CD14-positive monocyte (primary cell): ENCODE measurements around the gene C10orf143. TPM values are rescaled to one million over a fixed set of nuclear protein-coding genes. Genes with fewer than 3 reads are reported as not detected.

Experiments
- DNase-seq, 3 donors: peaks; one replicate each; pipeline ENCODE4 v3.0.0-alpha.2; 2011 to 2022
- H2AFZ ChIP-seq: 2 replicates; pipeline ENCODE4 v1.6.0; 2012; ENCODE audit warnings: mild to moderate bottlenecking, low read depth, low read length, inconsistent platforms; ENCODE audit not compliant: insufficient read depth, poor library complexity, severe bottlenecking
- H3K27ac ChIP-seq, 2 donors: 1 replicate in 1 of 2; 2 replicates in 1 of 2; pipeline ENCODE4 v1.5.1; 2012 to 2013; ENCODE audit warnings: low read length in 2 of 2, control low read depth in 1 of 2, inconsistent platforms in 1 of 2, low read depth in 1 of 2, mild to moderate bottlenecking in 1 of 2
- H3K27me3 ChIP-seq, 2 donors: one replicate each; pipeline versions ENCODE4 v1.6.0 to v1.6.1; 2011 to 2013; ENCODE audit warnings: low read length in 2 of 2; ENCODE audit not compliant: control insufficient read depth in 2 of 2, insufficient read depth in 2 of 2
- H3K36me3 ChIP-seq, 2 donors: replicated peaks in 1 of 2; 1 replicate in 1 of 2; 2 replicates in 1 of 2; pipeline versions ENCODE4 v1.5.1 to v1.6.1; 2012 to 2013; ENCODE audit warnings: low read length in 2 of 2, control low read depth in 1 of 2, inconsistent platforms in 1 of 2, mild to moderate bottlenecking in 1 of 2; ENCODE audit not compliant: insufficient read depth in 2 of 2, control insufficient read depth in 1 of 2
- H3K4me1 ChIP-seq, 2 donors: 1 replicate in 1 of 2; 2 replicates in 1 of 2; pipeline versions ENCODE4 v1.5.1 to v1.6.1; 2012 to 2013; ENCODE audit warnings: low read length in 2 of 2, control low read depth in 1 of 2, inconsistent platforms in 1 of 2, mild to moderate bottlenecking in 1 of 2, moderate library complexity in 1 of 2; ENCODE audit not compliant: insufficient read depth in 2 of 2, control insufficient read depth in 1 of 2
- H3K4me2 ChIP-seq: replicated peaks from 2 replicates; pipeline ENCODE3; 2012; ENCODE audit warnings: low read length, moderate library complexity, mild to moderate bottlenecking; ENCODE audit not compliant: poor library complexity, severe bottlenecking; ENCODE audit errors: extremely low read depth
- H3K4me3 ChIP-seq, 3 experiments: fragments of 200-600 bp in 1 of 3; sonication (generic) in 1 of 3; replicated peaks in 1 of 3; 1 replicate in 2 of 3; 2 replicates in 1 of 3; pipeline ENCODE4 v1.5.1; 2011 to 2013; ENCODE audit warnings: low read length in 3 of 3, mild to moderate bottlenecking in 3 of 3, control low read depth in 2 of 3, low read depth in 2 of 3, inconsistent platforms in 1 of 3, moderate library complexity in 1 of 3
- H3K79me2 ChIP-seq: 2 replicates; pipeline ENCODE4 v1.6.0; 2012; ENCODE audit warnings: mild to moderate bottlenecking, control low read depth, inconsistent platforms, low read length, moderate library complexity; ENCODE audit not compliant: insufficient read depth
- H3K9ac ChIP-seq: 2 replicates; pipeline ENCODE4 v1.6.0; 2017; ENCODE audit warnings: low read length, mild to moderate bottlenecking; ENCODE audit not compliant: insufficient read depth, poor library complexity, severe bottlenecking
- H3K9me3 ChIP-seq, 2 donors: replicated peaks in 1 of 2; 1 replicate in 1 of 2; 2 replicates in 1 of 2; pipeline versions ENCODE4 v1.5.1 to v1.6.1; 2012 to 2013; ENCODE audit warnings: low read length in 2 of 2, control low read depth in 1 of 2; ENCODE audit not compliant: control insufficient read depth in 1 of 2, insufficient read depth in 1 of 2
- H4K20me1 ChIP-seq: 2 replicates; pipeline ENCODE4 v1.6.0; 2012; ENCODE audit warnings: mild to moderate bottlenecking, low read length, control low read depth, moderate library complexity; ENCODE audit not compliant: insufficient read depth
- H3K27ac Mint-ChIP-seq, 7 donors: one replicate each; pipeline ENCODE4 v1.8.0; 2020; ENCODE audit warnings: mild to moderate bottlenecking in 7 of 7, mixed read lengths in 7 of 7, moderate library complexity in 6 of 7, inconsistent platforms in 2 of 7
- H3K27me3 Mint-ChIP-seq, 3 donors: one replicate each; pipeline ENCODE4 v1.8.0; 2021 to 2022; ENCODE audit warnings: low read depth in 3 of 3, mild to moderate bottlenecking in 3 of 3, mixed read lengths in 3 of 3, moderate library complexity in 3 of 3, inconsistent platforms in 1 of 3
- H3K36me3 Mint-ChIP-seq, 2 donors: one replicate each; pipeline ENCODE4 v1.8.0; 2020; ENCODE audit warnings: mixed read lengths in 2 of 2, inconsistent platforms in 1 of 2, mild to moderate bottlenecking in 1 of 2
- H3K4me1 Mint-ChIP-seq: one replicate; pipeline ENCODE4 v1.8.0; 2020; ENCODE audit warnings: mild to moderate bottlenecking, mixed read lengths
- H3K4me3 Mint-ChIP-seq, 2 donors: one replicate each; pipeline ENCODE4 v1.8.0; 2020; ENCODE audit warnings: mild to moderate bottlenecking in 2 of 2, mixed read lengths in 2 of 2, moderate library complexity in 1 of 2
- H3K9me3 Mint-ChIP-seq, 7 donors: one replicate each; pipeline ENCODE4 v1.8.0; 2020 to 2022; ENCODE audit warnings: mixed read lengths in 7 of 7, mild to moderate bottlenecking in 6 of 7, moderate library complexity in 6 of 7, inconsistent platforms in 2 of 7
- CTCF ChIP-seq: fragments of 200-600 bp; IDR thresholded peaks from one replicate; pipeline ENCODE4 v1.8.0; 2022; ENCODE audit warnings: antibody characterized with exemption, mild to moderate bottlenecking
- WGBS: methylation state at CpG from one replicate; pipeline ENCODE4 v1.1.5; 2013; ENCODE audit warnings: missing lambda C conversion rate; ENCODE audit not compliant: insufficient coverage; 5-methylcytosine and 5-hydroxymethylcytosine counted together
- intact Hi-C, 2 donors: fragments of 100-400 bp; cut with micrococcal nuclease; formaldehyde crosslinking; loops; one replicate each; pipeline versions ENCODE4 v1.15.0 to v1.15.1; 2023
- polyA plus RNA-seq, 3 donors: library from polyadenylated mRNA; depleted of rRNA in 1 of 3; unstranded in 2 of 3; stranded (reverse) in 1 of 3; fragments of 300-500 nt in 2 of 3; fragments of >200 nt in 1 of 3; fragmentation: Illumina TruSeq in 2 of 3; gene quantifications; 1 replicate in 2 of 3; 2 replicates in 1 of 3; pipeline ENCODE4 v1.2.3, GENCODE V29; 2012 to 2021

The C10orf143 gene
- polyA plus RNA-seq, 3 donors: 3.6 to 11.6 (median 8.0) TPM

GRCh38 chr10:130043491-130043890, 67.1 kb downstream of the C10orf143 start:
- DNase-seq: no peak
- Histone ChIP-seq H4K20me1 (no peaks in the 10 kb centered on the region), H3K4me2 (no peak overlapping the region), H3K27me3 (no peaks in the 10 kb centered on the region), H2AFZ (no peak overlapping the region), H3K4me3 (no peak overlapping the region), H3K27ac (no peak overlapping the region), H3K9me3 (no peaks in the 10 kb centered on the region), H3K79me2 (no peaks in the 10 kb centered on the region), H3K36me3 (no peaks in the 10 kb centered on the region), H3K4me1 (no peaks in the 10 kb centered on the region), H3K9ac (no peak overlapping the region)
- no peaks in the 10 kb centered on the region for H3K4me1 Mint-ChIP-seq
- TF ChIP-seq CTCF: no peak
- 84% methylated on average over 8 of the region's 8 CpGs for WGBS
- no peak overlapping the region for H3K27ac Mint-ChIP-seq
- no peak overlapping the region for H3K4me3 Mint-ChIP-seq
- H3K9me3 Mint-ChIP-seq: peaks cover 0 to 5% (median 0%) of the 10 kb centered on the region in 7 donors
- peaks cover 6 to 12% (median 8%) of the 10 kb centered on the region in 3 donors for H3K27me3 Mint-ChIP-seq
- intact Hi-C loops: no loop called here
- H3K36me3 Mint-ChIP-seq: no peaks in the 10 kb centered on the region

- Mint-ChIP-seq H3K4me3 (no peak overlapping the region), H3K27ac (no peak overlapping the region), H3K27me3 (peaks cover 6 to 9% (median 8%) of the 10 kb centered on the region in 3 donors), H3K36me3 (no peaks in the 10 kb centered on the region), H3K4me1 (no peaks in the 10 kb centered on the region), H3K9me3 (peaks cover 0 to 5% (median 0%) of the 10 kb centered on the region in 7 donors)
- intact Hi-C loops: no loop called here
- H2AFZ ChIP-seq: no peak overlapping the region
- H3K27ac ChIP-seq: no peak overlapping the region
- no peak for DNase-seq
- no peaks in the 10 kb centered on the region for H3K27me3 ChIP-seq
- no peaks in the 10 kb centered on the region for H3K9me3 ChIP-seq
- no peaks in the 10 kb centered on the region for H4K20me1 ChIP-seq
- no peaks in the 10 kb centered on the region for H3K36me3 ChIP-seq
- no peak overlapping the region for H3K4me2 ChIP-seq
- H3K9ac ChIP-seq: no peak overlapping the region
- WGBS: 47% methylated on average over 10 of the region's 14 CpGs
- no peak overlapping the region for H3K4me3 ChIP-seq
- TF ChIP-seq CTCF: no peak
- no peaks in the 10 kb centered on the region for H3K4me1 ChIP-seq
- H3K79me2 ChIP-seq: no peaks in the 10 kb centered on the region
Measured at GRCh38 chr10:130042381-130042780, 68.2 kb downstream of the C10orf143 start.
